SK-MEL-5 (cell line): ENCODE data around the gene PHTF1. TPM values are rescaled to one million over a fixed set of nuclear protein-coding genes. Genes with fewer than 3 reads are reported as not detected.

ENCODE experiments used
- DNase-seq: peaks from one replicate; pipeline ENCODE4 v3.0.0-alpha.2; 2016; ENCODE audit warnings: low read depth, low spot score
- in situ Hi-C: cut with HindIII; loops from 2 replicates; pipeline ENCODE4 v1.10.0; 2016; ENCODE audit warnings: low sequenced_read_pairs, high pct_unique_total_duplicates, low pct_unique_long_range_greater_than_20kb
- polyA plus RNA-seq, 2 experiments: library from polyadenylated mRNA; depleted of rRNA; stranded (reverse); fragments of >200 nt; gene quantifications; 2 replicates each; pipeline ENCODE4 v1.2.3, GENCODE V29; 2015
- total RNA-seq: library from RNA; depleted of rRNA; stranded (reverse); fragments of >200 nt; shearing (Covaris generic); gene quantifications from 2 replicates; pipeline ENCODE4 v1.2.3, GENCODE V29; 2014; rRNA removed

The PHTF1 gene
- 15.9 and 19.3 TPM in 2 replicates for total RNA-seq
- 14.7 and 24.9 TPM in 2 replicates for polyA plus RNA-seq (2015; cell fraction: cytosol; rRNA removed)
- polyA plus RNA-seq (2015; cell fraction: nucleus; rRNA removed), result 11.7 and 13.8 TPM in 2 replicates

DNA sequence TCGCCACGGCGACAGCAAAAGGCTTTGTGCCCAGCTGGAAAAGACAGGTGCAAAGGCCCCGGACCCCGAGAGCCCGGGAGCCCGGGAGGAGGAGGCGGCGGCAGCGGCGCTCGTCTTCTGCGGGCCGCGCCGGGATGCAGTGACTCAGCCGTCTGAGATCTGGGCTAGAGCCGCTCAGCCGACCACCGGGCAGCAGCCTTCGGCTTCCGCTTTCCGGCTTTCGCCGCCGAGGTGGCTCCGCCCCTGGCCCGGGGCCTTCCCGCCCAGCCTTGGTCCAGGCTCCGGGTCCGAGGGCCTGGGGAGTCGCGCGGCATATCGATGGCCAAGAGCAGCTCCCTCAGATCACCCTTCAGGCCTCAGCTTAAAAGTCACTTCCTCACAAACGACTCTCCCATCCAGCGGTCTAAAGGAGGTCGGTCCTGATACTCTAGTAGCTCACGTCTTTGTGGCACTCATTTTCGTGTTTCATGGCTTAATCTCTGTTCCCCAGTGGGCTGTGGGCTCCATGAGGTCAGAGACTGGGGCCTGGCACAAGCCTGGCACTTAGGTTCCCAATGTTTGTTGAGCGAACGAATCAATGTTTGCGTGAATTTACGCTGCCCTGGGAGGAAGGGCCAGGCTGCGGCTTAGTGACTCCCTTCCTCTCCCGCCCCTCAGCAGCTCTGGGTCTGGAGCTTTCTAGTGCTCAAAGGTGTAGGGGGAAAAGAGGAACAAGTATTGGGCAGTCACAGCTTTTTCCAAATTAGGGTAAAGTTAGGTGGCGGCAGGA lies at the start of gene PHTF1:
Gene PHTF1, minus strand, starts transcription at position 154 of the 769 bp plus-strand sequence. CDS start 783 bp downstream, outside the sequence.
- in situ Hi-C loops, result no loop called here
- DNase-seq, result peak; percentile 62

DNA sequence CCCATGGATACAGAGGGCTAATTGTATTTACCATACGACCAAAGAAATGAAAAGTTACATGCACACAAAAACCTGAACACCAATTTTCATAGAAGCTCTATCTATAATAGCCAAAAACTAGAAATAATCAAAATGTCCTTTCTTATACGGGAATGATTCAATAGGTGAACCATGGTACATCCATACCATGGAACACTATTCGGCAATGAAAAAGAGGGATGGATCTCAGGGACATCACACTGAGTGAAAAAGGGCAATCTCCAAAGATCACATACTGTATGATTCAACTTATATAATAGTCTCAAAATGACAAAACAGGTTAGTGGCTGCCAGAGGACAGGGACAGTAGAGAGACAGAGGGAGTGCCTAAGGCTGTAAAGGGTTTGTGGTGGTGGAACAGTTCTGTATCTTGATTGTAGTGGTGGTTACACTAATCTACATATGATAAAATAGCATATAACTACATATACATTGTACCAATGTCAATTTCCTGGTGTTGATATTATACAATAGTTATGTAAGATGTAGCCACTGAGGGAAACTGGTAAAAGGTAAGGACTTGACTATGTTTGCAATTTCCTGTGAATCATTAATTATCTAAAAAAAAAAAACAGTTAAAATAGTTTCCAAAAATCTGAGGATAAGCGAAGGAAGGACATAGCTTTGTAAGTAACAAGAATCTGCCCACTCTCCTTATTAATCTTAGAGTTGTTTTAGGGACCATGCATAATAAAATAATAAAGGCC lies 49.3 kb upstream of the PHTF1 start:
- DNase-seq, result no peak
- in situ Hi-C loops, result no loop called here

DNA sequence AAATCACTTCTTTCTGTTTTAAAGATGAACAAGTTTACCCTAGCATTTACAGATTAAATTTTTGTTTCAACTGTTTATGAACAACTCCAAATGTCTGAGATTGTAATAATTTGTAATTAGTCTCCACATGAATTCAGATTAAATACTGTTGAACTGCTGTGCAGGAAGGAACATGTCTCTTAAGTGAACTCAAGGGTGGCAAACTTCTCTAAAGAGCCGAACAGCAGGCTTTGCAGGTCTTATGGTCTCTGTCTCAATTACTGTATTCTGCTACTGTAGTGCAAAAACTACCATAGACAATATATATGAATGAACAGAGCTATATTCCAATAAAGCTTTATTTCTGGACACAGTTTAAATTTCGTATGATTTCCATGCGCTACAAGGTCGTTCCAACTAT lies 46.4 kb upstream of the PHTF1 start:
- in situ Hi-C loops, result no loop called here
- DNase-seq, result no peak

DNA sequence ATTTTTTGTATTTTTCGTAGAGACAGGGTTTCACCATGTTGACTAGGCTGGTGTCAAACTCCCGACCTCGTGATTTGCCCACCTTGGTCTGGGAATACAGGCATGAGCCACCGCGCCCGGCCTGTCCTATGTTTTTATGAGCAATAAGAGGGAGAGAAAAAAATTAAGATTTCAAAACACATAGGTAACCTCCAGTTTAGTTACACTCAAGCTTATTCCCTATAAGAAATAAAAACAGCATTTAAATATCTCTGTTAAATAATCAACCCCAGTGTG lies 45.9 kb upstream of the PHTF1 start:
- no peak for DNase-seq
- in situ Hi-C loops, result no loop called here

DNA sequence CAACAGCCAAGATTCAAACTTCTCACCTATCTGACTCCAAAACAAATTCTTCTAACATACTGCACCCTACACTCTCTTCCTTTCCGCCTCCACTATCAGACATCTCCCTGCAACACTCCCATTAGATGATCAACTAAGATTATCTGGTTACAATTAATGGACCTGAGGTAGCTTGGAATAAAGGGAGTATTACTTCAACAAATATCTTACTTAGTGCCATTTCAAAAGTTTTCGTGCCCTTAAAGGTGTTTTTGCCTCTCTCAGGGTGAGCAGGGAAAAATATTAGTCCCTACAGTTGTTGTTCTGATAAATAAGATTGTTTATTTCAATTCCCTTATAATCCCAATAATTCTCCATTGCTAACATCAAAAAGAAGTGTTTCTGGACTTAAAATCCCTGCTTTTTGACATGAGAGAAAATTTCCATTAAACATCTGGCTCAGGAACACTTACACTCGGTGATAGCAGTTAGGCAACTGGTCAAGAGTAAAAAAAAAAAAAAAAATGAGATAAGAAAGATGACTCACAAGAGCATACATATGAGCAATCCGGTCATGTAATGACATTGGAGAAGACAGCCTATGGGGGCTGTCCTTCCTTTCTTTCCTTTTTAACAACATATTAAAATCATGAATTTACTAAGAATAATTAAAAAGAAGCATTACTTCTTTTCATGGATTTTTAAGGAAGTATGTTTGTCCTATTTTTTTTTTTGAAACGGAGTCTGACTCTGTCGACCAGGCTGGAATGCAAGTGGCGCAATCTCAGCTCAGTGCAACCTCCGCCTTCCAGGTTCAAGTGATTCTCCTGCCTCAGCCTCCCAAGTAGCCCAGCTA lies 45.4 kb upstream of the PHTF1 start:
- no peak for DNase-seq
- in situ Hi-C loops, result no loop called here

DNA sequence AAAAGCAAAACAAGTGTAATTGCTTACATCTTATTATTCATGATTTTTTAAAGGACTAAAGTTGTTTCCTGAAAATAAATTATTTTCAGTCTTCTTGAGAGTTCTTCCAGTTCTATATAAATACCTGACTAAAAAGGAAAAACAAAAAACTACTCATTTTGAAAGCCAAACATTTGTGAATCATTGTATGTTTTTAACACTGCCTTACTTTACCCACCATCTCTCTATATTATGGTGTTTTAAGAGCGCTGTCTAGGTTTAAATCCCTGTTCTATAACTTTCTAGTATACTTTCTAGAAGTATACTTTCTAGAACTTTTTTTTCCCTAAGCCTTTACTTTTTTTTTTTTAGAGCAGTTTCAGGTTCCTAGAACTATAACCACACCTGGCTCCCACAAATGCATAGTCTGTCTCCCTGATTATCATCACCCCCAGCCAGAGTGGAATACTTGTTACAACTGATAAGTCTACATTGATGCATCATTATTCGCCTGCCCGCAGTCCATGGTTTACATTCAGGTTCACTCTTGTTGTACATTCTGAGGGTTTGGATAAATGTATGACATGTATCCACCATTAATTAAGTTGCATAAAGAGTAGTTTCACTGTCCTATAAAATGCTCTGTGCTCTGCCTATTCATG lies 43.2 kb upstream of the PHTF1 start:
- DNase-seq, result no peak
- in situ Hi-C loops, result no loop called here

DNA sequence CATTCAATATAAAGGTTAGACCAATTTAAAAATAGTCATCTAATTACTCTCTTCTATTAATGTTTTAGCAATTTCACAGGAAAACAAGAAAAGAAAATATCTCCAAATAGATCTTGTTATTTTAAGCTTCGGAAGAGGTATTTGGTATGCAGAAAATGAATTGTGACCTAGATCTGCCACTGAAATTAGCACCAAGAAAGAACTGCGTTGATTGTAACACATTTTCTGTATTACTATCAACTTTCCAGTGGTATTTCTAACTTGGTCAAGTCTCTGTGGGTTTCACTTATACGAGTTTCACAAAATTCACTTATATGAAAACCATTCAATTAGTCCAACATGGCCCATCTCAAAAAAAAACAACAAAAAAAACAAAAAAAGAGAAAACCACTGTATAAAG lies 41.2 kb upstream of the PHTF1 start:
- DNase-seq, result no peak
- in situ Hi-C loops, result no loop called here

DNA sequence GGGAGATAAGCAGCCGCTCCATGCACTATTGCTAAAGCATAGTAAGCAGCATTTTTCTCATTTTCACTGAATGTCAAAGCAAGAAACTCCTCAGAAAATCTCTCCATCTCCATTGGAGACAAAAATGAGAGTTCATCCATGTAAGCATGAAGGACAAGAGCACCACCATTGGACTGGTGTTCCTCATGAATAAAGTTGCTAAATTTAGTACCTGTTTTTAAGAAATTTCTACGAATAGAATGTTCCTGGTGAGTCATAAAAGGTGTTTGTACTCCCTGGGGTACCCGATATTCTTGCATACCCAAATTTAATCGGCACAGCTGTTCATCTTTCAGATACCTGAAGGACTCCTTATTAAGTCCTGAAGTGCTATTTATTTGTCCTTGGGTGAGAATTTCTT lies 38.2 kb upstream of the PHTF1 start:
- in situ Hi-C loops, result no loop called here

DNA sequence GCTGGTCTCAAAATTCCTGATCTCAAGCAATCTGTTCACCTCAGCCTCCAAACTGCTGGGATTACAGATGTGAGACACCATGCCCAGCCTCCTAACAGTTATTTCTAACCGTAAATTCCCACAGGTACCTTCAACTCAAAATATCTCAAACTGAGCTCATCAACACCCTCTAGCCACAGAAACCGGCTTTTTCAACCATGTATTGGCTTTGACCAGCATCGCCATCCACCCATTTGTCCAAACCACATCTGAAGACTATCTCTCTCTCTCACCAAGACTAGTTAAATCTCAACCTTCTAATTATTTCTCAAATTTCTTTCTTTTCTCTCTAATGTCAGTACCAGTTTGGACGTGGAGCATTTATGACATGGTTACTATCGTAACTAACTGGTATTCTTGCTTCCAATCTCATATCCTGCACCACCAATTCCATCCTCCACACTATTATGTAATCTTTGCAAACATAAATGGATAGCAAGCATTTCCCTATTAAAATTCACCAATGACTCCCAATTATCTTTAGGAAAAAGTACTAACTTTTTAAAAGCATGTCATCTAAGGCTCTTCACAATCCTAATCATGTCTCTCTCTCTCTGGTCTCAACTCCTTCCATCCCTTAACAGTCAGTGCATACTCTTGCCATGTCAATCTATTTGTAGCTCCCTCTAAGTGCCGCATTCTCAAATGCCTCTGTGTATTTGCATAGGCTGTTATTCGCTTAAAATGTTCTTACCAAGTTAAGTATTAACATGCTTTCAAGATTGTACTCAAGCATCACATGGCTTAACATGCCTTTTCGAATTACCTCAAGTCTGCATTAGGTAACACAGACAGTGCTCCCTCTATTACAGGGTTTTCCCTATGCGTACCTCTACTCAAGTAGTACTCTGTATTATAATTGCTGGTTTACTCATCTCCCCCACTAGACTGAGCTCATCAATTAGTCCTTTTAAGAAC lies 34.9 kb upstream of the PHTF1 start:
- in situ Hi-C loops, result no loop called here
- no peak for DNase-seq

More for the DNA sequence above, 38.2 kb upstream of the PHTF1 start:
- DNase-seq, result no peak

DNA sequence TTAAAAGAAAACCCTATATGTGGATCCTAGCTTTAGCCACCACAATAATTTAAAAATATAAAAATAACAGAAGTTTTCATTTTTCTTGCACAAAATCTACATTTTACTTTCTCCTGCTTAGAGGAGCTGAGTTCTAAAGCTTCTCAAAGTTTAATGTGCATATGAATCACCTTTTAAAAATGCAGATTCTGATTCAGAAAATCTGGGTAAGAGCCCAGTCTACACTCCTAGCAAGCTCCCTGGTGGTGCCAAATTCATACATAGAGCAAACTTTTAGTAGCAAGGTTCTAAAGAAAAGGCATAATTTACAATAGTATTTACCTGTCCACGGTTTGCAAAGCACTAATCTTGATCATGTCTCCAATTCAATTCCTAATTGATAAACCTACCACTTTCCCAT lies 33.7 kb upstream of the PHTF1 start:
- in situ Hi-C loops, result no loop called here

DNA sequence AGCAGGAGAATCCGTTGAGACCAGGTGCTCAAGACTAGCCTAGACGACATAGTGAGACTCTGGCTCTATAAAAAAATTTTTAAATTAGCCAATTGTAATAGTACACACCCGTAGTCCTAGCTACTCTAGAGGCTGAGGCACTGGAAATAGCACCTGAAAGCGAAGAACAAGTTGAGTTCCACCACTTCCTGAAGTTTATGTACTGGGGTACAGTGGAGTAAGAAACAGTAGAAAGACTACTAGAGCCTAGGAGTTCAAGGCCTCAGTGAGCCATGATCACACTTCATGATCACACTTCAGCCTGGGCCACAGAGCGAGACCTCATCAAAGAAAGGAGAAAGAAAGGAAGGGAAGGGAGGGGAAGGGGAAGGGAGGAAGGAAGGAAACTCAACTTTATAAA lies 33.2 kb upstream of the PHTF1 start:
- in situ Hi-C loops, result no loop called here
- no peak for DNase-seq

More for the DNA sequence above, 33.7 kb upstream of the PHTF1 start:
- DNase-seq, result no peak

DNA sequence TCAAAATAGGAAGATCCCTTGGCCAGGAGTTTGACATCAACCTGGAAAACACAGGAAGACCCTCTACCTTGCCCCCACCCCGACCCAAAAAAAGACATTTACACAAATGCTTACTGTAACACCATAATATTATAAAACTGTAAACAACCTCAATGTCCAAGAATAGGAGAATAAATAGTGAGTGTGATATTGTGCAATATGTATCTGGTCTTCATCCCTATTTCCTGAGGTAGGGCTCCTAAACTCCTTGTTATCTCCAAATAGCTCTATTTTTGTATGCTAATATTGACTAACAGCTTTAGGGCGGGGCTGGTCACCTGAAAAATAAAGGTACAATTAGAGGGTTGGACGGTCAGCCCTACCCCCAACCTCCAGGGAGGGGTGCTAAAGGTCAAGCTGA lies 29.5 kb upstream of the PHTF1 start:
- in situ Hi-C loops, result no loop called here
- DNase-seq, result no peak

DNA sequence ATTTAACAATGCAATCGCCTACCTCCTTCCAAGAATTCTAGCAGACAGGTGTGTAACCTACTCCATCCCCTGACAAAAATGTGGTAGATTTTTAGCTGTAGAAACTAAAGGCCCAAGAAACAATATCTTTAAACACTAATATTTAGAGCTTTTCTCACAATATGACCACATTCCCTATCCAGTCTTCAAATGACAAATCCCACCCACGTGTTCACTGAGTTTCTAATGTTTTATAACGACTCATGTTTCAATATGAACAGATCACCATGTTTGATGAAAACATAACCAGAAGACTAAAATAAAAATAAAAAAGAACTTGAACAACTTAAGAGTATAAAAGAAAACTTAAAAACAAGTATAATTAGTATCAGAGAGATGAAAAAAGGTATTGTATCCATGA lies 28.4 kb upstream of the PHTF1 start:
- in situ Hi-C loops, result no loop called here

DNA sequence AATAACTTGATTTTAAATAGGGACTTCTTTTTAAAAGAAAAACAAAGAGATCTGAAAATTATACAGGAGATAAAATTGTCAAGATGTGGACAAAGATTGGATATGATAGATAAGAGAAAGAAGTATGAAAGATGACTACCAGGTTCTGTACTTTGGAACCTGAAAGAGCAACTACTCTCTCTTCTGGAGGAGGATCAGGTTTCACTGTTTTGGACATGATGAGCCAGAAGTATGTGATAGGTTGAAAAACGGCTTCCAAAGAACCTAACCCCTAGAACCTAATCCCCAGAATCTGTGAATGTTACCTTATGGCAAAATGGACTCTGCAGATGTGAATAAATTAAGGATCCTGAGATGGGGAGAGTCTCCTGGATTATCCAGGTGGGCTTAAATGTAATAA lies 26.8 kb upstream of the PHTF1 start:
- DNase-seq, result no peak
- in situ Hi-C loops, result no loop called here

More for the DNA sequence above, 28.4 kb upstream of the PHTF1 start:
- no peak for DNase-seq

DNA sequence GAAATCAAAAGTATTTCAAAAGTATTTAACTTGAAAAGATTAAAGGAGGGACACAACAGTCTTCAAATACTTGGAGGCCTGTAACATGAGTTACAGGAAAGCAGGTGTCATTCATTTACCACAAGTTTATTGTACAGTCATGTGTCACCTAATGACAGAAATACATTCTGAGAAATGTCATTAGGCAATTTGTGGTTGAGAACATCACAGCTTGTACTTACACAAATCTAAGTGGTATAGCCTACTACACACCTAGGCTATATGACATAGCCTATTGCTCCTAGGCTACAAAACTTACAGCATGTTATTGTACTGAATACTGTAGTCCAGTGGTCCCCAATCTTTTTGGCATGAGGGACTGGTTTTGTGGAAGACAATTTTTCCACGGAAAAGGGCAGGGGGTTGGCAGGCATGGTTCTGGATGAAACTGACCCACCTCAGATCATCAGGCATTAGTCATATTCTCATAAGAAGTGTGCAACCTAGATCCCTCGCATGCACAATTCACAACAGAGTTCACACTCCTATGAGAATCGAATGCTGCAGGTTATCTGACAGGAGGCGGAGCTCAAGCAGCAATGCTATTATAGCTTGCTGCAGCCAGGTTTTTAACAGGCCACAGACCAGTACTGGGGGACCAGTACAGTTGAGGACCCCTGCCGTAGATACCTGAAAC lies 25.0 kb upstream of the PHTF1 start:
- in situ Hi-C loops, result no loop called here
- DNase-seq, result no peak
